Stimulated activated CD4-positive, alpha-beta T cell treated with anti-CD3 and anti-CD28 coated beads, Interleukin-12 subunit alpha, Interleukin-12 subunit beta, amount 100 ng/mL, for 4 hours (primary cell): ENCODE measurements around the gene HEMK1.

Experiments used
- DNase-seq: peaks from one replicate; pipeline ENCODE4 v3.0.0-alpha.2; 2020

Gene HEMK1

DNA sequence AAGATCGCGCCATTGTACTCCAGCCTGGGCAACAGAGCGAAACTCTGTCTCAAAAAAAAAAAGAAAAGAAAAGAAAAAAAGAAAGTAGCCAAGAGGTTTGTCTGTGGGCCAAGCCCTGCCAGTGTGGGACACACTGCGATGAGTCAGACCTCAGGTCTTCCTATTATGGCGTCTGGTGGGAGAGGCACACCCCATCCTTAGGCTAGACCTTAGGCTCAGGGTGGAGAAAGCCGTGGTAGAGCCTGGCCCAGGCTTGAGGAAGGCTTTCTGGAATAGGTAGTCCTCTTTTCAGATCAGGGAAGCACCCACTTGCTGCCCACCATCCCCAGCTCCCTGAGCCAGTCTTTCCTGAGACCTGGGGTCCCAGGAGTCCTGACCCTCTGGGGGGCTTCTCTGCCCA, 6.0 kb downstream of the HEMK1 start:
- no peak for DNase-seq

DNA sequence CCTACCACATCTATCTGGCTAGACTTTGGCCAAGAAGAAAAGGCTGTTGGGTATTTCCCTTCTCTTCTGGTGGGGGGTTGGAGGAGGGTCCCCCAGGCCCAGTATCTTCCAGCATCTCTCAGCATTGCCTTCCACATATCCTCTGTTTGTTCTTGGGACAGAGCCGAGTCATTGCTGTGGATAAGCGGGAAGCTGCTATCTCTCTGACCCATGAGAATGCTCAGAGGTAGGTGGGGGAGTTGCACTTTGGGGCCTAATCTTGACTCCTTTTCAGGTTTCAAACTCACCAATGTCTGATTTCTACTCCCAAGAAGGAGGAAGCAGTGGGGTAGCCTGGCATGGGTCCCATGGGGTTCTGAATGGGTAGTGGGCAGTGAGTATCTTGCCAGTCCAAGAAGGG, 8.0 kb downstream of the HEMK1 start:
- no peak for DNase-seq

DNA sequence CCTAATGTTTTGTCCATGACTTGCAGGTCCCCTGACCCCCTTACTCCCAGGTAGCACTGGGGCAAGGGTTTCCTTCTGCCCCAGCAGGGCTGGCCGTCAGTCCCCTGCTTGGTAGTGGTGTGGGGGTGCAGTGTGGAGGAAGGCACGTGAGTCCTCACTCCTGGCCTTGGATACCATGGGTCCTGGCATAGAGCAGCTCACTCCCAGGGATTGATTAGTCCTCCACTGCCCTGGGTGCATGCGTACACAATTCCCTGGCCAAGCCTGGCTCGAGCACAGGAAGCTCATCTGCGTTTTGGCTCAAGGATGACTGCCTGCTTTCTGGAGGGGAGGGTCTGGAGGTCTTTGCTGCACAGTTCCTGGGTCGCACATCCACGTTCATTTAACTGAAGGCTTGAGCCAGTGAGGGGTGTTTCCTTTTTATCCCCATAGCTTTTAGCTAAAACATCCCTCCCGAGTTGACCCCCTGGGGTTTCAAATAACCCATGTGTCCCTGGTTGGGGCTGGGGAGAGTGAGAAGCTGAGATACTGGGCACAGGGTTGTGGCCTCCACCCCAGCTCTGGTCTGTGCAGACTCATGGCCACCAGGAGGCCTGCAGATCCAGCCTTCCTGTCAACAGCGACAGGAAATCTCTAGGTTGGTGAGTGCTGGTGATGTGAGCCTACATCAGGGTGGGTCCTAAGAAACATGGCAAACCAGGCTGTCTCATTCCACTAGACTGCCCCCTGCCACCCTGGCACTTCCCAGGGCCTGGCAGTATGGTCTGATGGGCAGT, 11.5 kb downstream of the HEMK1 start:
- no peak for DNase-seq

DNA sequence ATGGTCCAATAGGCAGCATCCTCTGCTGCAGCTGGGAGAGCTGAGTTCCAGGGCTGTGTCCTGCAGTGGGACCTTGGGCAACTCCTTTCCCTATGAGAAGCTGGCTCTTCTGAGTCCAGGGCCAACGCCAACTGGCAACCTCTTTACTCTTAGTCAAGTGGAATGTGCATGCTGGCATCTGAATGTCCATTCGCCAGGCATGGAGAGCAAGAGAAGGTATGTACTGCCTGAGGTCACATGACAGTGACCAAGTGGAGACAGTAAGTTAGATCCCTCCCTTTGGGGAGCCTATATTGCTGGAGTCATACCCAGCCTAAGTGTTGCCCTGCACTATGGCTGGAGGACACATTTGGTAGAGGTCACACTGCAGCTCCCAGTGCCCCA, 12.1 kb downstream of the HEMK1 start:
- no peak for DNase-seq

DNA sequence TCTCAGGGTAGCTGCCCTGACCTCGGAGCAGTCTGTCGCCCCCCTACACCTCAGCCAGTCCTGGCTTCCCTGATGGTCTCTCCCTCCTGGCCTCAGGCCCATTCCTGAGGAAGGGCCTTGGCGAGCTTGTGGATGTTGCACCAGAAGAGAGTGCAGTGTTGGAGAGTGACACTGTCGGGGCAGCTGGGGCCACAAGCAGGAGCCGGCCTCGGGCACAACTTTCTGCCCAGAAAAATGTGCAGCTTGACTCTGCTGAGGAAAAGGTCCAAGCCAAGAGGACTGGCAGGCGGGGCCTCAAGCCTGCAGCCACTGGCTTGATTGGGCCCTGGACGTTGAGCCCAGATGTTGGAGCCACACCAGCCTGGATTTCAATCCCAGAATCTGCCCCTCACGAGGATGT, 12.8 kb downstream of the HEMK1 start:
- no peak for DNase-seq

DNA sequence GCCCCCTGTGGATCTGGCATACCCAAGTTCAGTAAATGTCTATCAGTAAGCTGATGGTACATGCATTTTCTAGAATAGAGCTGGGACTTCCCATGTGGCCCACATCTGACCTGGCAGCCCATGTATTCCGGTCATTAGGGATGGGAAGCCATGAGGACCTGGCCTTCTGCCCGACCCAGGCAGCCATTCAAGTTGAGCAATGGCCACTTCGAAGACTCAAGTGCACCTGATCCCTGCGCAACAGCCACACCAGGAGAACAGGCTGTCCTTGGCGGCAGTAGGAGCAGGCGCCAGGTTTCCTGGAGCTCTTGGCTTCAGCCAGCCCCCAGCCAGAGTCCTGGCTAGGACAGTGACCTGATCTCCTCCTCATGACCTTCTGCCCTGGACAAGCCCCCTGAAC, 14.6 kb downstream of the HEMK1 start:
- no peak for DNase-seq

DNA sequence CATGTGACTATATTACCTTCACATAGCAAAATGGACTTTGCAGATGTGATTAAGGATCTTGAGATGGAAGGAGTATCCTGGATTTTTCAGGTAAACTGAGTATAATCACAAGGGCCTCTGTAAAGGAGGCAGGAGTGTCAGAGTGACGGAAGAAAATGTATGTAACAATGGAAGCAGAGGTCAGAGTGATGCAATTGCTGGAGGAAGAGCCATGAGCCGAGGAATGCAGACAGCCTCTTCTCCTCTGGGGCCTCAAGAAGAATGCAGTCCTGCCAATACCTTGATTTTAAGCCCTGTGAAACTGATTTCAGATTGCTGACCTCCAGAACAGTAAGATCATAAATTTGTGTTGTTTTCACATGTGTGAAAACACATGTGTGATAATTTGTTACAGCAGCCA, 15.1 kb downstream of the HEMK1 start:
- no peak for DNase-seq

DNA sequence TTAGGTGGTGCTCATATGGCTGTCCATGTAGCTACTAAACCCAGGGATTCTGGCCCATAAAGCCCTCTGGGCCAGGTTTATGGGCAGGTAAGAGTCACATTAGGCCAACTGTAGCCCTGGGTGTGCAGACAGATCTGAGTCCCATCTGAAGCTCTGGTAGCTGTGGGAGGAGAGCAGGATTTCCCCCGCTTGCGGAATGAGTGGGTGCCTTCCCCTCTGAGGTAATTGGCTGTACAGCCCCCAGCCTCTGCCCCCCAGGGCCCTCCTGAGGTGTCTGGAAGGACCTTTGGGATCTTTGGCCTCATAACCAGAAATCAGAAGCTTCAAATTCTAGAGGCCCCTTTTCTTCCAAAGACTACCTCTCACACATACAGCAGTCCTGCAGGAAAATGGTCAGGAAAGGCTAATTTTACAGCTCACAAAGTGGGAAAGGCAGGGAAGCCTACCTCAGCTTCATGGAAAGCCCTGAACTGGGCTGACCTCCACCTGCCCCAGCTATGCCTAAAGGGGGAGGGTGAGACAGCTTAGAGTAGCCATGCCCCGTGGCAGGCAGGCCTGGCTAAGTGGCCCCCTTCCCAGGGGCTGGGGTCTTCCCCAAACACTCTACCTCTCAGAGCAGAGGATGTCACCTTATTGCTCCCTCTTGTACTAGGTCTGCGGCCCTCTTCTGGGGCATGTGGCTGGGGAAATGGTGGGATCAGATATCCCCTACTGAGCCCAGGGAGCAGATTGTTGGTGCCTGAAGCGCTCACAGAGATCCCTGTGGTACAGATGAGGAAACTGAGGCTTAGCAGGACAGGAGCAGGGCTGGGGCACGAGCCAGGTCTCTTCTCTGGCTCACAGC, 16.8 kb downstream of the HEMK1 start:
- peak; percentile 38 for DNase-seq

DNA sequence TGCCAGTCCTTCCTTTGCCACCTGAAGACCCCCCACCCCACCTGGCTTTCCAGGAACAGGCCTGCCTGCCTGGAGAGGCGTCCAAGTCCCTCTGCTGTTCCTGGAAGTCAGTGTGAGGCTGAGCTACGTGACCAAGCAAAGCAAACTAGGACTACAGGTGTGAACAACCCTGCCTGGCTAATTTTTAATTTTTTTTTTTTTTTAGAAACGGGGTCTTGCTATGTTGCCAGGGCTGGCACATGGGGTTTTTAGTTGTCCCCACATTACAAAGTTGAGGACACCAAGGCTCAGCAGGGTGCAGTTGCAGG, 17.4 kb downstream of the HEMK1 start:
- no peak for DNase-seq

DNA sequence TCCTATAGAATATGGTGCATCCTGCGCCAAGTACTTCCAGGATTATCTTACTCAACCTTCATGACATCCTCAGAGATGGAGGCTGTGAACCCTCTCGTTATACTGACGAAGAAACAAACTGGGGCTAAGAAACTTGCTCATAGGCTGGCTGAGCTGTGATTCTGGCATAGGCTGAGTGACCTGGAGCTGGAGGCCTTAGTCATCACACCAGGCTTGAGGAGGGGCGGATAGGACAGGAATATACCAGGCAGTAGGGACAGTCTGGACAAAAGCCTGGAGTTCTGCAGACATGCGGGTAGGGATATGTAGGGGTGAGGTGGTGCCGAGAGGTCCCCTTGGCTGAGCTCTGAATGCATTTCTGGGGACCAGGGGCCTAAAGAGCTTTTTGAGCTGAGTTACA, 18.1 kb downstream of the HEMK1 start:
- DNase-seq: no peak

DNA sequence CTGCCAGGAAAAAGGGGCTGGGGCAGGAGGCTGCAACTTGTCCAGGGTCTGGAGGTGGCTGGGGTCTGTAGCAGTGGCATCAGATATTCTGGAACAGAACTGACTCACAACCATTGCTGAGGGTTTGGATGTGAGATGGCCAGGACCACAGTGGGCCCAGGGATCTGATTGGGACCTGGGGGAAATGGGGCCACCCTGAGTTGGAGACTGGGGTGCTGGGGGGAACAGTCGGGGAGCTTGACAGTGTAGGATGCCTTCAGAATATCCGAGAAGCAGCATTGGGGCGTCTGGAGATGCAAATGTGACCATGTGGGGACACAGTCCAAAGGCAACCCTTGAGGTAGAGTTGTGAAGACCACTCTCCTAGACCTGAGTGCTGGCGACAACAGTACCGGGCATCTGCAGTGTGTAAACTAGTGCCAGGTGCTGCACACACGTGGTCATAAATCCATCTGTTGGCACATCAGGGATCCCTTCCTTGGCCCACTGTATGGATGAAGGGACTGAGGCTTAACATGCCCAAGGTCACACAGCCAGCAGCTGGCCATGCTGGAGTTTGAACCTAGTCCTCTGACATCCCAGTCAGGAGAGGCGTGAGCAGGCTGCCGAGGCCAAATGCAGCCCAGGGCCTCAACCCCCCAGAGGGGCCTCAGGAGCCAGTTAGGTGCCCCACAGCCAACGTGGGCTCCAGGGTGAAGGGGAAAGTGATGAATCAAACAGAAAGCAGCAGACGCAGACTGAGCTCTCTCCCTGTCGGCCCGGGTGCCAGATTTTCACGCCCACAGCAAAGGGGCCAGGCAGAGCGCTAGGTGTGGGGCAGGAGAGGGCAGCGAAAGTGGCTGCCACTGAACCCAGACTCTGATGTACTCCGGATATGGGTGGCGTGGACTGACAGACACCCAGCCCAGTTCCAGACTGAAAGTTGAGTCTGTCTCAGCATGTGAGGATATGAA, 18.8 kb downstream of the HEMK1 start:
- DNase-seq: peak; percentile 76

DNA sequence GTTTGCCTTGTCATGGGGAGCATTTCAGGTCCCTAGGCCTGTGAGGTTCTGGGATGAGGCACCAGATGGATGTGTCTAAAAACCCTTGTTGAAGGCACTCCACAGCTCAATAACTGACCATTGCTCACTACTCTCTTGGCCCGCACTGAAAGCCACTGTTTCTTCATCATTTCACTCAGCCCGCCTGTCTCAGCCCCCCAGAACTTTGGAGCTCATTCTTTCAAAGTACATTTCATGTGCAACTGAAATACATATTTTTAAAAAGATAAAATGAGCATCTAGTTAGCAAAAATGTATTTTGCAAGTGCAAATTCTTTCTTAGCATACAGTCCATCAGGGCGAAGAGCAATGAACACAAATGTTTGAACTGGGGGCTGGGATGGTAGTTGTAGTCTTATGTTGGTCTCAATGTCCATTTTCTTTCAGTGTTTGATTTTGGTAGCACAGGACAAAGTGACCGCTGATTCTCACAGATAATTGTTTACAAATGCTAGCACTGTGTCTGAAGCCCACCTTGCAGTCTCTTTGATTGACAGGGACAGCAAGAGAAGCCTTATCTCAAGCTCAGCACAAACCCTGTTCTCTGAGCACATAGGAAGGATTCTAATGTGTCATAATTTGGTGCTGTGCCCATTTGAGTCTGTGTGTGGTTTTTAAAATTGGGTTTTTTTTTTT, 19.6 kb downstream of the HEMK1 start:
- DNase-seq: no peak

DNA sequence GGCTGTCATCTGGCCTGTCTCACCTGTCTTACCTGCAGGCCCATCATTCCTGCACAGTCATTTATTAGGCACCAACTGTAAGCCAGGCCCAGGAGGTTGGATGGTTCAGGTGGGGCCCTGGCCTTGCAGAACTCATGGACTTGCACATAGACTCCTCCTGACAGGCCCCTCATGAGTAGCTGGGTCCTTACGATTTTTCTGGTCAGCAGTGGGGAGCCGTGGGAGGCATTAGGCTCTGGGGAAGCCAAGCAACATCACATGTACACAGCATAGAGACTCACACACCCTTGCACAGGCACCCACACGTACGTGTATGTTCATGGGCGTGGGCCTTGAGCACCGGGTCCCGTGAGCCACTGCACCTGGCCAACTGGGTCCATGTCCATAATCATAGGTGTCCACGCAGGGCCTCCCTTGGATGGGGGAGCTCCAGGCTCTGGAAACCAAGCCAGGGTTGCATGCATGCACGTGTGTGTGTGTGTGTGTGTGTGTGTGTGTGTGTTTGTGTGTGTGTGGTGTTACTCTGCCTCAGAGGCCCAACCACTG, 21.9 kb downstream of the HEMK1 start:
- DNase-seq: no peak

DNA sequence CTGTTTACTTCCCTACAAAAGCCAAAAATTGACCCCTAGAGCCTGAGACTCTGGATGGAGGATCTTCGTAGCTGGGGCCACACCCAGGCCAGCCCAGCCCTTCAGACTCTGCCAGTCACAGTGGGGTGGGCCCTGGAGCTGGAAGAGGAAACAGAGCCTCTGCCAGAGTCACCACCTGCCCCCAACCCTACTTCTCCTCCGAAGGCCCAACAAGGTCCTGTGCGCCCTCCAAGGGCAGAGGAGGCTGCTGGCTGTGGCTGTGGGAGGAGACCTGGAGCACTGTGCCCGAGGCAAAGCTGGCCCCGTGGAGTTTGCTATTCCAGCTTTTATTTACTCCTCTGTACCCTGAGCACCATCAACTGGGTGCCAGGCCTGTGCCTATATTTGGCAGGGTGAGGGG, 23.2 kb downstream of the HEMK1 start:
- no peak for DNase-seq

DNA sequence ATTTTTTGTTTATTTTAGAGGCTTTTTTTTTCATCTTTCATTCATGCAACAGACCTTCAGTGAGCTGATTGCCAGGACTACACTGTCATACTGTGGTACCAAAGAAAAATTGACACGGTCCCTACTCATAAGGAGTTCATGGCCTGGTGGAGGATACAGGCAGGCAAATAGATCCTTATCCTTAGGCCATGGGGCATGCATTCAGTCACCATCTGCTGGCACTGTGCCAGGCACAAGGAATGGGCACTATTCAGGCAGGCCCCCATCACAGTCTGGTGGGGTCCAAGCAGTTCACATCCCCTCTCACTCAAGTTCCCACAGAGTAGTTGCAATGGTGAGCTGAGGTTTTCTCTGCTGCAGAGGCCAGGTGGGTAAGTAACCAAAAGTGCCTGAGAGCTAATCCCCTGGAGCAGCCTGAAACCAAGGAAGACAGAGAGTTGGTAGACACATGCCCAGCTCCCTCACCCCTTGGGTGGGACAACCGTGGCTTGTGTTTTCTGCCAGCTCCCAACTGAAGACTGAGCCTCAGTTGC, 25.0 kb downstream of the HEMK1 start:
- no peak for DNase-seq

DNA sequence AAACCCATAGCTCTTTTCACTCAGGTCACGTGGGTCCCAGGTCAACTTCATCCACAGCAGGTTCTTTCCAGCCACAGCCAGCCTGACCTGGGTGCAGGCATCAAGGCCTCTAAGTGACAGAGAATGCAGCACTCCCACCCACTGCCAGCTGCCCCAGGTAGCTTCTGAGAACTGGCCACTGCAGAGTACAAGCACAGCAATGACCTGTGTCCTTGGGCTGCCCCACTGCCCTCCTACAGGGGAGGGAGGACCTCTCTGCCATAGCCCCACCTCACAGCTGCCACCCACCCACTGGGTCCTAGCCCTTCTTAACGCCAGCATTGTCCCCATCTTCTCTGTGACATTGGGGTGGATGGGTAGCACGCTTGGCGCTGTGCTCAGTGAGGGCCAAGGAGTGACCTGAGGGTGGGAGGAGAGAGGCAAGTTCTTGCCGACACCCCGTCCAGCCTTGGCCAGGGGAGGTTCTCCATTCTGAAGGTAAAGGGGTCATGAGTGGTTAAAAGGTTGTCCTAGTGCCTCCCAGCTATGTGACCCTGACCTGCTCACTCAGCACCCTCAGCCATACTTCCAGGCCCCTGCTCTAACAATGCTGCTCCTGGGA, 29.9 kb downstream of the HEMK1 start:
- no peak for DNase-seq

DNA sequence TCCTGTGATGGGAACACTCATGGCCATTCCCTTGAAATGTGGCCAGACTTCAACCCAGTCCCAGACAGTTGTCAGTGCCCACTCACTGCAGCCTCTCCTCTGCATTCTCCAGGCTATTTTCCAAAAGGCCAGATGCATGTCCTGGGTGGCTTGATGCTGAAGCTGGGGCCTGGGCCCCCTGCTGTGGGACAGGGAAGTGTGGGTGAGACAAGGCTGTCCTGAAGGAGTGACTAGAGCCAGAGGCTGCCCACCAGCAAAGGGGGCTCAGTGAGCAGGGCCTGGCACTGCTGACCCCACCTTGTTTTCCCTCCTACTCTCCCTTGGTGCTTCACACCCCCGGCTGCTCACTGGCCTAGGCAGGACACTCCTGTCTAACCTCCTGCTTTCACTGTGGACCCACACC, 30.4 kb downstream of the HEMK1 start:
- DNase-seq: no peak

DNA sequence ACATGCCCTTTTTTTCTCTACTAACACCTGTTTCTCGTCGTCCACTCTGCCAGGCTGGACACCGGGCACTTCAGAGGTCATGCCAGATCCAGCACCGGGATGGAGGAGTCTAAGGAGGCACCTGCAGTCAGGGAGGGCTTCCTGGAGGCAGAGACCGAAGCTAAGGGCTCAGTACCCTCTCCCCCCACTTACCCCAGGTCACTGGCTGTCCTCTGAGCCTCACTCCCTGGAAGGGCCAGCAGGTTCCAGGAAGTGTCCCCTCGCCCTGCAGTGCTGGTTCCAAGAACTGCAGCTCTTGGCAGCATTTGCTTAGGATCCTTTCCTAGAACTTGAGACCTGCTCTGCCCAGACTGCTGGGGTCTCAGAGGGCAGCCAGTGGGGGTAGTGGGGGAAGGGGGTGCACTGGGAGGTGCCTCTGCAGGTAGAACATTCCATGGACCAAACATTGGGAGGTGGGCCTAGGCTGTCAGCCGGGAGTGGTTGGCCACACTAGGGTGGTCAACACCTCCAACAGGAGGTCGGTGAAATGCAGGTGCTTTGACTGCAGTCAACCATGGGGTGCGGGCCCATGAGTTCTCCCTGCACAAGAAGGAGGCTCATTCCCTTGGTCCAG, 30.9 kb downstream of the HEMK1 start:
- no peak for DNase-seq

DNA sequence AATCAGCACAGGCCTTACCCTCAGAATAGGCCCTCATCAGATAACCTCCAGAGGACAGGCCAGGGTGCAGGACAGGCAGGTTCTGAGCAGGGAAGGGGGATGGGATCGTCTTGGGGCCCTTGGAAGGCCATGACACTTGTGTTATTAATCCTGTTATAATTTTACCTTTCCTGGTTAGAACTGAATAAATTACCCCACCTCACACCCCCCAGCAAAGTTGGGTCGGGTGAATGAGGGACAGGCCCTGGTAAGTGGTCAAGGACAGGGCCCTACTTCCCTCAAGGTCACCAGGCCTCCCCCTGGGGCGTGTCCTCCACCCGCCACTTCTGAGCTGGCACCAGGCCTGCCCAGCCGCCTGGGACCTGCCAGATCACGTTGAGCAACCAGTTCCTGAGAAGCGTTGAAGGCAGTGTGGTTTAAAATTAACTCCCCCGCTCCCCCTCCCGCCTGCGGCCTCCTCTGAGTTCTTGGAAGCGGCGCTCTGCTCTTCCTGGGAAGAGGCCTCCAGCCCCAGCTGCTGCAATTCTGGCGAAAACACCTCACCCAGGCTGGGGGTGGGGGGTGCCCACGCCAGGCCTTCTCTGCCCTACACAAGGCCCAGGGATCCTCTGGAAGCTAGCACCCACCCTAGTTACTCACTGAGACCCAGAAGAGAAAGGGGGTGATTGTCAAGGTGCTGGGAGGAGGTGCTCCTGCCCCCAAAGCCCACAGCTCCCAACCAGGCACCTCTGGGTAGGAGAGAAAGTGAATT, 31.7 kb downstream of the HEMK1 start:
- DNase-seq: peak; percentile 86

DNA sequence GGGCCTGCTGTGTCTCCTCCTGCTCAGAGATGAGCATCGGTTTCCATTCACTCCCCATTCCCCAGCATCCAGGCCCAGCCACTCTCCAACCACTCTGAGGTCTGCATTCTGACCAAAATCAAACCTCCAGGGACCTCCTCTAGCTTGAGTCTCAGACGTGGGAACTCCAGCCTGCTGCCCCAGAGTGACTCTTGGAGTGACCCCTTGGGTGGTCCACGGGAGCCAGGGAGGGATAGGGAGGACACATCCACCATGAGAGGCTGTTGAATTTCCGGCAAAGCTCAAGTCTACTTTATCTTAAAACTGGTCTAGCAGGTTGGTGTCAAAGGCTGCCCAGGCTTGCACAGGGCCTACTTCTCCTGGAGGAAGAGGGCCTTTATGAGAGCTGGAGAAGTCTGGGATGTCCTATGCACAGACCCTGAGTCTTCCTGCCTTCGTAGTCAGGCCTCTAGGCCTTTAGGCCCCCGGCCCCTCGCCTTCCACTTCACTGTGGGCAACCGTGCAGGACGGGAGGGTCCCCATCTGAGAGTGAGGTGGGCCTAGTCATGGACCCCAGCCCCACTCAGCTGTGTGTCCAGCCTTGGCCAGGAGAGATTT, 33.4 kb downstream of the HEMK1 start:
- no peak for DNase-seq
